Aorta (tissue), 5 donors: ENCODE results near the gene BAZ1B. TPM values are rescaled to one million over a fixed set of nuclear protein-coding genes. Genes with fewer than 3 reads are reported as not detected.
"Not testable (repeated sequence)": the region's sequence is repeated elsewhere in the genome, so short reads cannot be mapped to it uniquely, and the experiment has no call there.

ENCODE experiments used
- ATAC-seq: fragments of 200-7000 bp; cut with Tn5 transposase; one replicate; pipeline ENCODE4 v1.9.1; 2022; ENCODE audit warnings: moderate library complexity; ENCODE audit not compliant: low FRiP score
- DNase-seq, 2 donors: peaks; one replicate each; pipeline ENCODE4 v3.0.0-alpha.2; 2020
- H3K27ac ChIP-seq, 2 donors: one replicate each; pipeline ENCODE4 v1.5.1; 2013; ENCODE audit warnings: low read length in 2 of 2, mild to moderate bottlenecking in 2 of 2, moderate library complexity in 2 of 2, control low read depth in 1 of 2, inconsistent platforms in 1 of 2, low read depth in 1 of 2
- H3K27me3 ChIP-seq, 2 donors: one replicate each; pipeline ENCODE4 v1.6.1; 2013; ENCODE audit warnings: control low read depth in 1 of 2, low read length in 1 of 2, mild to moderate bottlenecking in 1 of 2, moderate library complexity in 1 of 2; ENCODE audit not compliant: insufficient read depth in 2 of 2, control insufficient read depth in 1 of 2
- H3K36me3 ChIP-seq, 2 donors: one replicate each; pipeline ENCODE4 v1.6.1; 2013; ENCODE audit warnings: control low read depth in 1 of 2, low read length in 1 of 2, mild to moderate bottlenecking in 1 of 2; ENCODE audit not compliant: insufficient read depth in 2 of 2, control insufficient read depth in 1 of 2
- H3K4me1 ChIP-seq, 2 donors: one replicate each; pipeline ENCODE4 v1.6.1; 2013; ENCODE audit warnings: low read length in 2 of 2, control low read depth in 1 of 2, mild to moderate bottlenecking in 1 of 2, moderate library complexity in 1 of 2; ENCODE audit not compliant: insufficient read depth in 2 of 2, control insufficient read depth in 1 of 2
- H3K4me3 ChIP-seq, 2 donors: one replicate each; pipeline ENCODE4 v1.5.1; 2013; ENCODE audit warnings: low read length in 2 of 2, control low read depth in 1 of 2, mild to moderate bottlenecking in 1 of 2
- H3K9me3 ChIP-seq: one replicate; pipeline ENCODE4 v1.6.1; 2013; ENCODE audit warnings: mild to moderate bottlenecking, low read length; ENCODE audit not compliant: control insufficient read depth
- WGBS, 2 donors: extraction: QIAGEN DNeasy Blood & Tissue Kit; methylation state at CpG; one replicate each; pipeline ENCODE4 v1.1.7; 2013; 5-methylcytosine and 5-hydroxymethylcytosine counted together
- intact Hi-C, 2 donors: fragments of 100-400 bp; cut with DNase I; formaldehyde crosslinking; loops; one replicate each; pipeline versions ENCODE4 v1.14.2 to v1.15.0; 2022
- polyA plus RNA-seq, 2 donors: library from polyadenylated mRNA; stranded (reverse); fragments of 200-250 nt; gene quantifications; one replicate each; pipeline ENCODE4 v1.2.3, GENCODE V29; 2013
- total RNA-seq, 2 donors: library from RNA; stranded (reverse); fragmentation: NEBNext Ultra II Directional; extraction: Animal tissue kit (Norgen Biotek cat#: 25700); gene quantifications; one replicate each; pipeline ENCODE4 v1.2.1, GENCODE V29; 2021
- donor health status: healthy with polysubstance abuse.
- donor health status: Bipolar disorder and iron deficiency.
- donor health status: DM: no; HTN: no; CAD: no.
- donor health status: DM: no; HTN: no; CAD: no.
- donor health status: DM: yes; HTN: yes; CAD: no.

The BAZ1B gene
- total and polyA plus RNA-seq, 4 donors = 19.1 to 60.0 (median 36.6) TPM

DNA sequence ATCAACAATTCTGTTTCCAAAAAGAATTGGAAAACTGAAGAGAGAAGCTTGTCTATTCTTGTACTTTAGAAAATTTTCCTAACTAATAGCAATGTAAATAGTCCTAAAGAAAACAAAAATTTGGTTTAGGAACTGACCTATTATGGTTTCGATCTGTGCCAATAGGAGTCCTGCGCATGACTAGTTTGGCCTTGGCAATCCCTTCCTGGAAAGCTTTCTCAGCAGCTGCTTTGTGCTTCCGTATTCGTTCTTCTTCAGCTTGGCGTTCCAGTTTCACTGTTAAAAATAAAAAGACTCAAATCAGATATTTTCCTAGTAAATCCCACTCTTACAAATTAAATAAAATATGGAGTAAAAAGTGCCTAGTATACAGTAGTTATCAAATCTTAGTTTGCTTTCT is 51.9 kb downstream of the BAZ1B start:
- intact Hi-C loops = no loop called here
- peaks cover 0 to 2% of the 10 kb centered on the region in 2 donors for H3K36me3 ChIP-seq
- no peaks in the 10 kb centered on the region for H3K4me1 ChIP-seq
- H3K9me3 ChIP-seq = no peaks in the 10 kb centered on the region
- DNase-seq (no peak), ATAC-seq (no peak)
- H3K27me3 ChIP-seq = no peaks in the 10 kb centered on the region
- H3K27ac ChIP-seq = no peak overlapping the region
- no peak overlapping the region for H3K4me3 ChIP-seq
- 82 to 86% methylated on average over 5 of the region's 5 CpGs for WGBS, 2 donors

DNA sequence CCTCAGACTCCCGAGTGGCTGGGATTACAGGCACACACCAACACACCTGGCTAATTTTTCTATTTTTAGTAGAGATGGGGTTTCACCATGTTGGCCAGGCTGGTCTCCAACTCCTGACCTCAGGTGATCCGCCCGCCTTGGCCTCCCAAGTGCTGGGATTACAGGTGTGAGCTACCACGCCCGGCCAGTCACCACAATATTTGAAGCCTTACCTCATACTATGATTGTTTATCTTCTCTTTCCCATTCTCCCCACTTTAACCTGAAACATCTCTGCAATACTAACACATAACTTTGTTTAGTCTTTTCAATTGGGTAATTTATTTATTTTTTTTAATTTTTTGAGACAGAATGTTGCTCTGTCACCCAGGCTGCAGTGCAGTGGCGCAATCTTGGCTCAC is 55.0 kb downstream of the BAZ1B start:
- H3K27me3 ChIP-seq, H3K27ac ChIP-seq, H3K4me3 ChIP-seq, H3K9me3 ChIP-seq, DNase-seq, H3K36me3 ChIP-seq, H3K4me1 ChIP-seq, ATAC-seq, intact Hi-C loops: not testable (repeated sequence)
- WGBS, 2 donors = 89 to 95% methylated on average over 6 of the region's 6 CpGs

DNA sequence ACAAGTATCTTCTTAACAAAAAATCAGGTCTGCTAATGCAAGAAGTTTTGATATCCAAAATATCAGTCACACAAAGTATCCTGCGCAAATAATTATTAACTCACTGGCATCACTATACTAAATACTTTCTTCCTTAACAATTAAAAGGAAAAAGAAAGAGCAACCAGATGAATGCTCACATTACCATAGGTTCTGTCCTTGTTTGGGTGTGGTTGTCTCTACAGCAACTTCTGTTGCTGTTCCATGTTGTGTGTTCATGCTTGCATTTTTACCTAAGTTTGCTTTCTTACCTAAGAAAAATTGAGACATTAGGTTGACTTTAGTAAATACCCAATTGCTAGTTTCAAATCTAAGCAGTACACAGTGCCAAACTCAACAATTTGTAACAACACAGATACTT is 56.0 kb downstream of the BAZ1B start:
- no peak for ATAC-seq
- H3K27me3 ChIP-seq = no peaks in the 10 kb centered on the region
- WGBS, 2 donors = 94 to 98% methylated on average over 1 of the region's 1 CpG
- H3K27ac ChIP-seq = no peak overlapping the region
- H3K4me1 ChIP-seq = no peaks in the 10 kb centered on the region
- no peak for DNase-seq
- no peak overlapping the region for H3K4me3 ChIP-seq
- intact Hi-C loops = no loop called here
- H3K9me3 ChIP-seq = no peaks in the 10 kb centered on the region
- peaks cover 7 to 12% of the 10 kb centered on the region in 2 donors for H3K36me3 ChIP-seq

DNA sequence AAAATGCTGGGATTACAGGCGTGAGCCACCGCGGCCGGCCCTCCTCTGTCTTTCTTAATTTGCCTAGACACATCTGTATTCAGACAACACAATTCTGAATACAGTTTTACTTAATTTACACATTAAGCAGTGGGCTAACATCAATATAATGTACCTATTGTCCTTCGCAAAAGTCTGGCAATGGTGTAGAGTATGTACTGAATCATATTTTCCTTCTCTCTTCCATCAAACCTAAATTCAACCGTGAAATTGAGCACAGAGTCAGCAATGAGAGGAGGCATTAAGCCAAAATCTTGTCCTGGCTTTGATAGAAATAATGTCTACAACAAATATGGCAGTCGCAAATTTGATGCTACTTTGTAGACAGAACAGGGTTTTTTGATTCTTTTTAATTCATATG is 58.1 kb downstream of the BAZ1B start:
- Histone ChIP-seq H3K27ac (no peak overlapping the region), H3K9me3 (no peaks in the 10 kb centered on the region), H3K36me3 (peaks cover 7 to 14% of the 10 kb centered on the region in 2 donors), H3K4me3 (no peak overlapping the region), H3K4me1 (no peaks in the 10 kb centered on the region), H3K27me3 (no peaks in the 10 kb centered on the region)
- no peak for DNase-seq
- no peak for ATAC-seq
- intact Hi-C loops = no loop called here
- WGBS, 2 donors = 95 to 96% methylated on average over 7 of the region's 7 CpGs

DNA sequence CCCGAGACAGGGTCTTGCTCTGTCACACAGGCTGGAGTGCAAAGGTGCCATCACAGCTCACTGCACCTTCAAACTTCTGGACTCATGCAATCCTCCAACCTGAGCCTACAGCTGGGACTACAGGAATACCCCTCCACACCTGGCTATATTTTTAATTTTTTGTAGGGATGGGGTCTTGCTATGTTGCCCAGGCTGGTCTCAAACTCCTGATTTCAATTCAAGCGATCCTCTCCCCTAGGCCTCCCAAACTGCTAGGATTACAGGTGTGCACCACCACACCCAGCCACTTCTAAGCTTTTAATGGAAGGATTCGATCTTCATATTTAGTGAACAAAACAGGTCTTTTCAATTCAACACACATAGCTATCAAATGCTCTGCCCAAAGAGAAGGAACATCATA is 58.8 kb downstream of the BAZ1B start:
- no peak overlapping the region for H3K27ac ChIP-seq
- DNase-seq (no peak), ATAC-seq (no peak)
- WGBS, 2 donors = 97% methylated on average over 3 of the region's 3 CpGs
- peaks cover 7 to 14% of the 10 kb centered on the region in 2 donors for H3K36me3 ChIP-seq
- H3K27me3 ChIP-seq = no peaks in the 10 kb centered on the region
- no peak overlapping the region for H3K4me3 ChIP-seq
- H3K4me1 ChIP-seq = no peaks in the 10 kb centered on the region
- intact Hi-C loops = no loop called here
- no peaks in the 10 kb centered on the region for H3K9me3 ChIP-seq

DNA sequence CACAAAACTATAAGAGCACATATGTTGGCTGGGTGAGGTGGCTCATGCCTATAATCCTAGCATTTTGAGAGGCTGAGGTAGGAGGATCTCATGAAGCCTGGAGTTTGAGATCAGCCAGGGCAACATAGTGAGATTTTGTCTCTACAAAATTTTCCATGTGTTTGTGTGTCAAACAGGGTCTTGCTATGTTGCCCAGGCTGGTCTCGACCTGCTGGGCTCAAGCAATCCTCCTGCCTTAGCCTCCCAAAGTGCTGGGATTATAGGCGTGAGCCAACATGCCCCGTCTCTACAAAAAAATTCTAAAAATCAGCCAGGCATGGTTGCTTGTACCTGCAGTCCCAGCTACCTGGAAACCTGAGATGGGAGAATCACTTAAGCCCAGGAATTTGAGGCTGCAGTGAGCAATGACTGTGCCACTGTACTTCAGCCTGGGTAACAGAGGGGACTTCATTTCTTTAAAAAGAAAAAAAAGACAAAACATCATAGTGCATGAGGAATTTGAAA is 60.3 kb downstream of the BAZ1B start:
- Histone ChIP-seq H3K27me3 (no peaks in the 10 kb centered on the region), H3K4me3 (no peak overlapping the region), H3K9me3 (no peaks in the 10 kb centered on the region), H3K36me3 (peaks cover 7 to 14% of the 10 kb centered on the region in 2 donors), H3K27ac (no peak overlapping the region), H3K4me1 (no peaks in the 10 kb centered on the region)
- WGBS, 2 donors = 90 to 94% methylated on average over 3 of the region's 3 CpGs
- ATAC-seq (no peak), DNase-seq (no peak)
- intact Hi-C loops = no loop called here

DNA sequence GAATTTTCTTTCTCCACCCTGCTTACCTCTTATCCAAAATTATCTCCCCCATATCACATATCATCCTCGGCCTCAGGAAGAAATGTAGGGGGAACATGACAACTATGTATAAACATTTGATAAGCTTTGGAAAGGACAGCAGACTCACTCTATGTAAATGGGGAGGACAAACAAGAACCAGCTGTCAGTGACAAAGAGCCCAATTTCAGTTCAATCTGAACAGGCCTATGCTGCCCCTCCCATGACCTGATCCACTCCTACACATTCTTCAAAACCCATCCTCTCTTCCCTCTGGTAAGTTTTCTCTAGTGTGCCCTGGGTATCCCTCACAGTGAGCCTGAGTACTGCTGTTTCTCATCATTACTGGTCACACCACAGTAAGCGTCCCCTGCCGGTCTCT is 67.7 kb downstream of the BAZ1B start:
- no peak overlapping the region for H3K4me3 ChIP-seq
- H3K27me3 ChIP-seq = no peaks in the 10 kb centered on the region
- H3K36me3 ChIP-seq = peaks cover 0 to 4% of the 10 kb centered on the region in 2 donors
- no peak for DNase-seq
- H3K9me3 ChIP-seq = no peaks in the 10 kb centered on the region
- no peak for ATAC-seq
- H3K27ac ChIP-seq = no peak overlapping the region
- no peaks in the 10 kb centered on the region for H3K4me1 ChIP-seq
- 79 to 85% methylated on average over 3 of the region's 3 CpGs for WGBS, 2 donors
- intact Hi-C loops = no loop called here

DNA sequence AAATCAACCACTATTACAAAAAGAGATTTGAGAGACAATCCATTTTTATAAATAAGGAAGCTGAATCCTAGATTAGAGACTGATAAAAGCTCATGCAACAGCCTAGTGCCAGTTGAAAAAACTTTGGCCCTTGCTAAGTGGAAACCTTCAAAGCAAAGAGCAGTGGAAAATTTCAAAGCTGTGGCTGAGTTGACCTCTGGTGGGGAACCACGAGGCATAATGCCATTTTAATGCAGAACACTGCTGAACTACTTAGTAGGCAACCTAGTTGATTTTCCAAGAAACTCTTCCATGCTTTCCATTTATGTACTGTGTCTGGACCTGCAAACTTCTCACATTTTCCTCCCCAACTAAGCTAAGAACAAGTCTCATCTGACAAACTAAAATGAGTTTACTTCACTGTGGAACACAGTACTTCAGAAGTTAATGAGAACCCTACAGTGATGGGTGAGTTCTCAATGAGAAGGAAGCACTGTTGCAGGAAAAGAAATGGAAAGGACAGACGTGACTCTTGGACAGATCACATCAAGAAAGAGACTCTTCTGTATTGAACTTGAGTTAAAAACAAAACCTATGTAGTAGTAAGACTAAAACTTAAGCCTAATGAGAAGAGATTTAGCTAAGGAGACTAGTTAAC is 69.0 kb downstream of the BAZ1B start:
- Histone ChIP-seq H3K27me3 (no peaks in the 10 kb centered on the region), H3K27ac (no peak overlapping the region), H3K36me3 (peaks cover 6 to 10% of the 10 kb centered on the region in 2 donors), H3K4me1 (no peaks in the 10 kb centered on the region), H3K9me3 (no peaks in the 10 kb centered on the region), H3K4me3 (no peak overlapping the region)
- DNase-seq (no peak), ATAC-seq (no peak)
- intact Hi-C loops = loop anchor here in 1 of 2 donors (2.0 kb wide), 1 partner anchor 110 kb away; no protein-coding TSS in a partner anchor
- 23 to 25% methylated on average over 2 of the region's 2 CpGs for WGBS, 2 donors

DNA sequence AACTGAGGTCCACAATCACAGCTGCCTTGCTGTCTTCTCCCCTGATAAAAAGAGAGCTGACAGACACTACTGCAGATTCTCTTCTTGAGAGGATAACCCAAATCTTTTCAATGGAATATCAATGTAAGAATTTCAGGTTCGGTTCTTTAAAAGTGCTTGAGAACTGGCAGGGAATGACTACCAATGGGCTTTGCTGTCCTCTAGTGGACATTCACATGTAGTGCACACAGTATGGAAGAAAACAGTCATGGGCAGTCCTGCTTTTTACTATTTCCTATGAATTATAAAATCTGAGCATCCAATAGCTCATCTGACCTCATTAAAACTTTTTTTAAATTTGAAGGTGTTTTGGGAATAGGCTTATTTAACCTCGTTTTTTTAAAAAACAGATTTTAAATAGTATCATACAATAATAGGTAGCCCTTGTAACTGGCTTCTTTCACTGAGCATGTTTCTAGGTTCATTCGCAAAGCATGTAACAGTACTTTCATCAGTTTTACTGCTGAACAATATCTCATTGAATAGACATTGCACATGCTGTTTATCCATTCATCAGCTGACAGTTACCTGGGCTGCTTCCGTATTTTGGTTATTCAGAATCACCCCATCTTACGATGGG is 70.2 kb downstream of the BAZ1B start:
- DNase-seq (no peak), ATAC-seq (peak; percentile 87)
- no peaks in the 10 kb centered on the region for H3K4me1 ChIP-seq
- H3K27me3 ChIP-seq = no peaks in the 10 kb centered on the region
- H3K27ac ChIP-seq = no peak overlapping the region
- H3K4me3 ChIP-seq = no peak overlapping the region
- H3K9me3 ChIP-seq = no peaks in the 10 kb centered on the region
- intact Hi-C loops = loop anchor here (1.0 to 2.0 kb wide), 2 partner anchors 109 to 110 kb away; no protein-coding TSS in a partner anchor
- H3K36me3 ChIP-seq = peaks cover 8 to 10% of the 10 kb centered on the region in 2 donors
- 54 to 55% methylated on average over 5 of the region's 5 CpGs for whole genome bisulfite sequencing, 2 donors
